Amygdala (tissue), 56 donors: Measurements from ENCODE around the gene STRN.
"Not testable (repeated sequence)": the region's sequence is repeated elsewhere in the genome, so short reads cannot be mapped to it uniquely, and the experiment has no call there.

Experiments used
- DNase-seq, 56 donors: peaks; one replicate each; lab custom pipeline; 2025; lab: John Stamatoyannopoulos, UW

STRN gene

DNA sequence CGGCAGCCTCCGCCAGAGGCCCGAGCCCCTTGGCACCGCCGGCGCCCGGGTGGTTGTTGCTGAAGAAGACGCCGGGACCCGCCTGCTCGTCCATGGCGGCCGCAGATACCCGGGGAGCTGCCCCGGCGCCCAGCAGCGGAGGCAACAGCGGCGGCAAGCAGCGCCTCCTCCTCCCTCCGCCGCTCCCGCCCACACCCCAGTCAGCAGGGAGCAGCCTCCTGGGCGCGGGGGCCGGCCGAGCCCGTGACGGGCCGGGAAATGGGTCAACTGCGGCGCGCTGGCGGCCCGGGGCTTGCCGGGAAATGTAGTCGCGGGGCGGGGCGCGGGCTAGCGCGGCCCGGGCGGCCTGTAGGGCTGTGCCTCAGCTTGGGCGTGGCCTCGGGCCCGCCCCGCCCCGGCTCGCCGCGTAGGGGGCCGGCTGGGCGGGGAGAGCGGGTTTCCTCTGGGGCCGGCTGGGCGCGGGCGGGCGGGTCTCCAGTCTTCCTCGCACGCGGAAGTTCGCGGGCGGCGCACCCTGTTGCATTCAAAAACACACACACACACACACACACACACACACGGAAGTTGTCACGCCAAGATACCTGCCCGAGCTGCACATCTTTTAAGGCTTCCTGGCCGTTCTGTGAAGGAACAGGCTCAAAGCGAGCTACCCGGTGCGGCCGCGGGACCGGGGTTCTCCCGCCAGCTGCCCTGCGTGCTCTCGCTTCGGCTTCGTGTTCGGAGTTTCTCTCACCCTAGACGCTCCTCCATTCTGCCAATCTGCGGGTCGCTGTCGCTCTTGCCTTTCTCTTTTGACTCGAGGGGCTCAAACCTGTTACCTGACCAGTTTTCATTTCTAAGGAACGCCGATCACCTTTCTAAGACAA lies at the start of gene STRN:
Gene STRN (minus strand): TSS at position 167 of the 866 bp plus-strand sequence. CDS start 73 bp downstream, at position 94.
- DNase-seq, result peak; percentile 40 to 99 (median 92)

GRCh38 chr2:37013315-37013641 lies 46.9 kb upstream of the STRN start:
- DNase-seq, result no peak

- DNase-seq, result no peak
Measured at GRCh38 chr2:37011130-37011529, 44.8 kb upstream of the STRN start.

- peak in 2 of 56 donors; percentile 2 to 4 for DNase-seq
Measured at GRCh38 chr2:37005118-37005868, 39.0 kb upstream of the STRN start.

GRCh38 chr2:37000988-37001556 lies 34.7 kb upstream of the STRN start:
- DNase-seq, result no peak

DNA sequence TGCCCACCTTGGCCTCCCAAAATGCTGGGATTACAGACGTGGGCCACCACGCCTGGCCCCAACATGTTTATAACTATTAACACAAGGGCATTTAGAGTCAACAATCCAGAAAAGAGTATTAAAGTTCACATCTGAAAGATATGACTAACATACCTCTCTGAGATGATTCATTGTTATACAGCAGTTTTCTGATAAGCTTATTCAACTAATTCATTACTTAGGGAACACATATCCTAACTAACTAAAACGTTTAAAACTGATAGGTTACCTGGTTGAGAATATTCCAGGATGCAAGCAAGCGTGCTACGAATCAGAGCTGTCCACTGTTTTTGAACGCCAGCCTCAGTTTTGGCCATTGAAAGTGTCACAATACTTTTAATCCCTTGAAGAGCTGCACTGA lies 34.0 kb upstream of the STRN start:
- no peak for DNase-seq

DNA sequence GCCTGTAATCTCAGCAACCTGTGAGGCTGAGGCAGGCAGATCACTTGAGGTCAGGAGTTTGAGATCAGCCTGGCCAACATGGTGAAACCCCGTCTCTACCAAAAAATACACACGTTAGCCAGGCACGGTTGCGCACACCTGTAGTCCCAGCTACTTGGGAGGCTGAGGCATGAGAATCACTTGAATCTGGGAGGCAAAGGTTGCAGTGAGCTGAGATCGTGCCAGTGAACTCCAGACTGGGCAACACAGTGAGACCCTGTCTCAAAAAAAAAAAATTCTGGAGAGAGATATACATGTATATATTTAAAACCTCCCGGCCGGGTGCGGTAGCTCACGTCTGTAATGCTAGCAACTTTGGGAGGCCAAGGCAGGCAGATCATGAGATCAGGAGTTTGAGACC lies 33.1 kb upstream of the STRN start:
- DNase-seq, result not testable (repeated sequence)

DNA sequence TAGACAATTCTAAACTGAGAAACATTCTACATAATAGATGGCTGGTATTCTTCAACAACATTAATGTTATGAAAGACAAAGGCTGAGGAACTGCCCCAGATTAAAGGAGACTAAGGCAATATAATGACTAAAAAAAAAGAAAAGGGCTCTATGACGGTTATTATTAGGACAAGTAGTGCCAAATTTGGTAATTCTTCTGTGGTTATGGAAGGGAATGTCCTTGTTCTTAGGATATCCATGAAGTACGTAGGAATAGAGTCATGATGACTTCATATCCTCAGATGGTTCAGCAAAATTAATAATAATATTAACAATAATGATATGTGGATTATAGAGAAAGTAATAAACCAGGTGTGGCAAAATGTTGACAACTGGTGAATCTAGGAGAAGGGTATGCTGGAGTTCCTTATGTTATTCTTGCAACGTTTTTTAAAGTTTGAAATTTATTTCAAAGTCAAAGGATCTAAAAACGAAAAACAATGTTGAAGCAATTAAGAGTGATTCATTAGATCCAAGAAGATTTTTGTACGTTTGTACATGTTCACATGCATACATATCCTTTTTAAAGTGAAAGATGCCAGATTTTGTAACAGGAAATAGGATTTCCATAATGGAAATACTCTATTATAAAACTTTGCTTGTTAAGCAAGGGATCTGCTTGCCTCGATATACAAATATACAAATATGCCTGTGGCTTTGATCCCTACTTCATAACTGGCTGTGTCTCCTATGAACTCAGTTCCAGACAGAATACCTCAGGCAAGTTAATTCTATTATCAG lies 27.7 kb upstream of the STRN start:
- DNase-seq, result no peak

GRCh38 chr2:36988008-36988407 lies 21.7 kb upstream of the STRN start:
- DNase-seq, result no peak

DNA sequence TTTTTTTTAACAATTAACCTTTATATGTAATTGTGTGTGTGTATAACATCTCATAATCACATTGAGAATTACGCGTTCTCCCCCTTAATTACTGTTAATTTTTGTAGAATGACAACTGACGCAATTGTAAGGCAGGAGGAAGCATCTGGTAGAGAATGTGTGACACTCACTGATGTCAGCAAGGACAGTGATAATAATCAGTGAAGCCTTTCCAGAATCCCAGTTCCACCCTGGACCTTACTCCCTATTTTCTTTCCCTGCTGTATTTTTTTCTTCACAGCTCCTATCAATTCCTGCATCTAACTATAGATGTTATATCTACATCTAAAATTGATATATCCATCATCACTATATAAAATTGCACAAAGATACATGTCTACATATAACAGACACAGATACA lies 16.1 kb upstream of the STRN start:
- DNase-seq, result no peak

- DNase-seq, result no peak
Measured at GRCh38 chr2:36981911-36982310, 15.6 kb upstream of the STRN start.

DNA sequence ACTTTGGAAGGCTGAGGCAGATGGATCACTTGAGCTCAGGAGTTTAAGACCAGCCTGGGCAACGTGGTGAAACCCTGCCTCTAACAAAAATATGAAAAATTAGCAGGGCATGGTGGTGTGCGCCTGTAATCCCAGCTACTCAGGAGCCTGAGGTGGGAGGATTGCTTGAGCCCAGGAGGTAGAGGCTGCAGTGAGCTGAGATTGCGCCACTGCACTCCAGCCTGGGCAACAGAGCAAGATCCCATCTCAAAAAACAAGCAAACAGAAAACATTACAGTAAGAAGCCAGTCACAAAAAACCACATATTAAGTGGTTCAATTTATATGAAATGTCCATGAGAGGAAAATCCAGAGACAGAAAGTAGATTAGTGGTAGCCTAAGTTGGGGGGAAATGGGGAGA lies 12.7 kb upstream of the STRN start:
- DNase-seq, result not testable (repeated sequence)

GRCh38 chr2:36976065-36976464 lies 9.7 kb upstream of the STRN start:
- no peak for DNase-seq

DNA sequence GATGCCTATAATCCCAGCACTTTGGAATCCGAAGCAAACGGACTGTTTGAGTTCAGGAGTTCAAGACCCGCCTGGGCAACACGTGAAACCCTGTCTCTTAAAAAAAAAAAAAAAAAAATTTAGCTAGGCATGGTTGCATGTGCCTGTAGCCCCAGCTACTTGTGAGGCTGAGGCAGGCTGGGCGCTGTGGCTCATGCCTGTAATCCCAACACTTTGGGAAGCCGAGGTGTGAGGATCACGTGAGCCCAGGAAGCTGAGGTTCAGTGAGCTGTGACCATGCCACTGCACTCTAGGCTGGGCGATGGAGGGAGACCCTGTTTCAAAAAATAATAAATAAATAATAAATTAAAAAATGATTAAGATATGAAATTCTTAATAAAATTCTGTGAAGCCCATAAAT lies 9.0 kb upstream of the STRN start:
- DNase-seq, result no peak

- DNase-seq, result no peak
Measured at GRCh38 chr2:36973320-36973719, 7.0 kb upstream of the STRN start.

DNA sequence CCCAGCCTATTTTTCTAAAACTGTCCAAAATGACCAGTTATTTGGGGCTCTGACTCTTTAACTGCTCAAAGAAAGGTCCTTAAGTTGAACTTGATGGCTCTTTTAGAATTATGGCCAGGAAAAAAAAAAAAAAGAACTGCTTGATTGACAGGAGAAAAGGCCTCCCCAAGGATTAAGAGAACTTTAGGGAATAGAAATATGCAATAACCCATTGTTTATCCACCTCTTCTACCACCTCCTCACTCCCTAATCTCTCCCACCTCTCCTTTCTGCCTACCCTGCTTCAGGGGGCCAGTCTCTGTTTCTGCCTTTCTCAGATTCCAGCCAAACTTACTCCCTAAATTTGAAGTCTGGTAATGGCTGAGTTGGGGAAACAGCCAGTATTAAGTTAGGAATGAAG lies 5.7 kb upstream of the STRN start:
- DNase-seq, result no peak

DNA sequence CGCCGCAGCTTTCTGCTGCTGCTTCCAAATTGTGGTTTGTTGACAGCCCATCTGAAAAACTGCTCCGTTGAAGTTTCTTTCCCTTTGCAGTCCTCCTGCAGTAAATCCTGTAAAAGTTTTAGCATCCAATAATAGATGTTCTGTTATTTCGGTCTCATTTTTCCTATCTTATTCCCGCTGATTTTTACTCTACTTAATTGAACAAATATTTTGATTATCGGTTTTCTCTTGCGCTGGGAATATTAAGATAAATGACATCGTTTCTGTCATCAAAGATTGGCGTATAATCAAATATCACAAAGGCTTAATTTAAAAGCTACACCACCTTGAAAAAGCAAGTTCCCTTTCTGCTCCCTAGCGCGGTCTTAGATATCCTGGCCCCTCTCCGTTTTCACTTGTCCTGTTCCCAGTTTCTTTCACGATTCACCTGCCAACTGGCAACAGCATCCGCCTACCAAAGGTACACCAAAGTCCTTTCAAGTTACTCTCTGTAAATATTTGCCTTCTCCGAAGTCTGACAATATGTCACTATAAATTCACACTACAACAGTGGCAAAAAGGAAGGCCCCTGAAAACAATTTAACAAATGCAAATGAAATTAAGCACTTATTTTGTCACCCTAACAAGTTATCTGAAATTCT lies 1.0 kb upstream of the STRN start:
- no peak for DNase-seq

DNA sequence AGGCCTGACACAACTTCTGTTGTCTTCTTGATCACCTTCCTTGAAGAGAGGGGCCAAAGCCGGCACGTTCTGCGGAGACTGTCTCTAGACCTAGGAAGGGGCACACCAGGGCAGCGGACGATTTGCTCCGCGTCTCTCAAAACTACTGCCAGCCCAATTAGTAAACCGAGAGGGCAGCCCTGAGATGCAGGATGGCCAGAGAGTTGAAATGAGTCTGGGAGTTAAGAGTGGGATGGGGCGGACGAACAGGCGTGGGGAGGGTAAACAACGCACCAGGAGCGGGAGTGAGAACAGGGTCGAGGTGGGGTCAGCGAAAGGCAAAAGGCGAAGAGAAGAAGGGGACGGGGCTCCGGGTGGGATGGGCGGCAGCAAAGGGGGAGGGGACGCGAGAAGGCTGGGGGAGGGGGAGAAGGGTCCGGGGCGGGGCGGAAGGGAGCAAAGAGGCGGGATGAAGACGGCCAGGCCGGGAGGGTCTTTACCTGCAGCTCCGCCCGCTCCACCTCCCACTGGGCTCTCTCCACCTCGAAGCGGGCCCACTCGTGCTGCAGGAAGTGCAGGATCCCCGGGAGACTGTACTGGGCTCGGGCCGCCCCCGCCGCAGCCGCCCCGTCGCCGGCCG lies 476 bp downstream of the STRN start:
- peak in 25 of 56 donors; percentile 2 to 78 (median 39) for DNase-seq

- no peak for DNase-seq
Measured at GRCh38 chr2:36965206-36965605, 1.1 kb downstream of the STRN start.
